Hematopoietic multipotent progenitor cell treated with erythropoietin and hydrocortisone succinate and interleukin-3 and kit ligand, for 6 days (in vitro differentiated cells): ENCODE results near the gene BYSL.
"Not testable (repeated sequence)": the region's sequence is repeated elsewhere in the genome, so short reads cannot be mapped to it uniquely, and the experiment has no call there.

ENCODE experiments used
- DNase-seq: peaks from one replicate; pipeline ENCODE4 v3.0.0-alpha.2; 2015

Gene BYSL

GRCh38 chr6:41917528-41917927, 3.8 kb upstream of the BYSL start:
- DNase-seq: peak; percentile 40

GRCh38 chr6:41921712-41921998, 356 bp downstream of the BYSL start:
- no peak for DNase-seq

DNA sequence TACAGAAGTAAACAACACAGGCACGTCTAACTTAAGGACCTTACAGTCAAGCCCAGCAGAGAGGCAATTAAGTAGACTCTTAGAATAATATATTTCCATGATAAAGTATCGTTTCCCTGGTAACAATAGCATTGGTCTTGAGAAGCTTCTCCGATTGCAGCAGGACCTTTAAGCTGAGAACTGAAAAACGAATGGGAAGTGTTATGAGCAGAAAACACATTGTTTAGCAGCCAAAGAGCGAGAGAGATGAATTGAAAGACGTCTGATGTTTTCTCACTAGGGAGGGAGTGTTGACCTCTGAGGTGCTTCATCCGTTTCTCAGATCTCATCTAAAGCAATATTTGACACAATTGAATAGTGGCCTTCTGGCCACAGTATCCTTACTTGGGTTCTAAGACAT, 855 bp downstream of the BYSL start:
- no peak for DNase-seq

DNA sequence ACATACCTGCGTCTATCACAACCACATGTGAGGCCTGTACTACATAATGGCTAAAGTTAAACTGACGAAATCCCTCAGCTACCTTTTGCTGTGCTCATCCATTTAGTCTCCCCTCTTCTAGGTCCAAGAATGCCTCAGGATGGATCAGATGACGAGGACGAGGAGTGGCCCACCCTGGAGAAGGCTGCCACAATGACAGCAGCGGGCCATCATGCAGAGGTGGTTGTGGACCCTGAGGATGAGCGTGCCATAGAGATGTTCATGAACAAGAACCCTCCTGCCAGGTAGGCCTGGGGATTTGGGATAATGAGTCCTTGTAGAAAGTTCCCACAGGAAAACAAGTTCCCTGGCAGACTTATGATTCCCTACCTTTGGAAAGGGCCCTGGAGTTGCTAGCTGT, 6.0 kb downstream of the BYSL start:
- DNase-seq: no peak

DNA sequence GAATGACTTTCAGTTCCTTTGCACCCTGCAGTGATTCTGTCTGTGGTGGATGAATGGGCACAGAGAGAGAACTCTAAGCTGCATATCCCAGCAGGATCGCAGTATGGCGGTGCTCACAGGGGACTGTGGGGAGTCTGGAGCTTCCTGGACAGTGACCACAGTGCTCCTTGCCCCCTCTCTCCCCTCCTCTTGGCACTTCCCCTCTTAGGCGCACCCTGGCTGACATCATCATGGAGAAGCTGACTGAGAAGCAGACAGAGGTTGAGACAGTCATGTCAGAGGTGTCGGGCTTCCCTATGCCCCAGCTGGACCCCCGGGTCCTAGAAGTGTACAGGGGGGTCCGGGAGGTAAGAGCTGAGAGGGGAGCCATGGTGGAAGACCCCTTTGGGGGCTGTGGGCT, 8.6 kb downstream of the BYSL start:
- DNase-seq: no peak

GRCh38 chr6:41931792-41932191, 10.5 kb downstream of the BYSL start:
- DNase-seq: no peak

GRCh38 chr6:41932378-41932777, 11.1 kb downstream of the BYSL start:
- no peak for DNase-seq

DNA sequence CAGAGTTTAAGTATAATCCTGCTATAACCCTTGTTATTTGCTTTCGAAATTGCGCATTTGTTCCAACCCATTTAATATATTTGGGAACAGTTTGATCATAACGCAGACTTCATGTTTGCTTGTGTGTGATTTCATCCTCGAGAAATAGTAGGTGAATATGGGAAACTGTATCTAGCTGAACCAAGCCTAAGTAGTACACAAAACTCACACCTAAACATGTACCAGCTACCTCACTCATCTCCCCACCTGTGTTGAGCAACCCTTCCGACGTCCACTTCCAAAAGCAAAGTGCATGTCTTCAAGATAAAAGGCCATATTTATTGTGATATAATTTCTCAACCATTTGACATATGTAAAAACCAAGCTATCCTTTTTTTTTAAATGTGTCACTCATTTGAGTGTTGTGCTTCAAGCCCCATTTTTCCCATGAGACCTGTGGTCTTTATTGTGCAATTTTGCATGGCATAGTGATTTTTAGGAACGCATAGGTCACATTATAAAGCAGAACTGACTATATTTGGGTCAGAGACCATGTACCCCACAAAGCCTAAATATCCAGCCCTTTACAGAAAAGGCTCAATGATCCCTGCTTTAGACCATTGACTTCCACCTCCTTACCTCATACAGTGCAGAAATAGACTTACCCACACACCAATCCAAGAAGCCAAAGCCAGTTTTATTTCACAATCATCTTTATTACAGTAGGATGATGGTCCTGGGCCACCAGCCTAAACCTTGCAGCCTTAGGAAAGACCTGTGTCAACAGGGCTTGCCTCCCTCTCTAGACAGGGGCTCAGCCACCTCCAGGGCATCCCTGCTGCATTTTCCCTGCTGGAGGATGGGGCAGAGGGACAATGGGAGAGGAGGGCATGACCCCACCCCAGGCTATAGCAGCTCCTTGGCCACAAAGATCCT, 13.2 kb downstream of the BYSL start:
- no peak for DNase-seq

GRCh38 chr6:41935193-41935574, 13.9 kb downstream of the BYSL start:
- peak; percentile 49 for DNase-seq

- no peak for DNase-seq
These were observed 14.4 kb downstream of the BYSL start for GRCh38 chr6:41935685-41936072.

DNA sequence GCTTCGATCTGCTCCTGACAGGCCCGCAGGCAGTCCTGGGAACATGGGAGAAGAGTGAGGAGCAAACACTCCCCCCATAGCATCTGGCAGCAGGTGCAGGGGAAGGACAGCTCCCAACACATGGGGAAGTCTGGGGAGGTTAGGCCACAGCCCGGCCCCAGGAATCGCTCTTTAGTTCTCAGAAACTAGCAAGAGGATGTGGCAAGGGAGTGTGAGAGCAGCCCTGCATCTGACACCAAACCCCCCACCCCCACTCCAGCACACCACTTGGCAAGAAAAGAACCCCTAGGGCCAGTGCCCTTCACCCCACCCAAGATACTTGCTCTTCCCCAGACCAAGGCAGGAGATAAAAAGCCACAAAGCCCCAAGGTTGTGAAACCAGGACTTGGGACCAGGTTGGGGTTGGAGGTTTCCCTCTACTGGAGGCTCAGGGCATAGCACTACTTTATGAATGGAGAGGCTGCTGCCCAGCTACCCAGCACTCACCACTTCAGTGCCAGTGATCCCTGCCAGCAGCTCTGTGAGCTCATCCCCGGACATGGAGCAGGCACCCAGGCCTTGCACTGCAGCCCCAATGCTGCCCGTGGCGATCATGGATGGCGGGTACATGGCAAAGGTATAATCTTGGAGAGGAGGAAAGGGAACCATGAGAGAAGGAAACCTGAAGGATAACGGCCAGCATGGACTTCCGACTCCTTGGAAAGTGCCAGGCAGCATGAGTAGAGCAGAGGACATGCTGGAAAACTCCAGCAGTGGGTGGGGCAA, 15.0 kb downstream of the BYSL start:
- DNase-seq: peak; percentile 99

GRCh38 chr6:41937472-41937860, 16.2 kb downstream of the BYSL start:
- DNase-seq: no peak

DNA sequence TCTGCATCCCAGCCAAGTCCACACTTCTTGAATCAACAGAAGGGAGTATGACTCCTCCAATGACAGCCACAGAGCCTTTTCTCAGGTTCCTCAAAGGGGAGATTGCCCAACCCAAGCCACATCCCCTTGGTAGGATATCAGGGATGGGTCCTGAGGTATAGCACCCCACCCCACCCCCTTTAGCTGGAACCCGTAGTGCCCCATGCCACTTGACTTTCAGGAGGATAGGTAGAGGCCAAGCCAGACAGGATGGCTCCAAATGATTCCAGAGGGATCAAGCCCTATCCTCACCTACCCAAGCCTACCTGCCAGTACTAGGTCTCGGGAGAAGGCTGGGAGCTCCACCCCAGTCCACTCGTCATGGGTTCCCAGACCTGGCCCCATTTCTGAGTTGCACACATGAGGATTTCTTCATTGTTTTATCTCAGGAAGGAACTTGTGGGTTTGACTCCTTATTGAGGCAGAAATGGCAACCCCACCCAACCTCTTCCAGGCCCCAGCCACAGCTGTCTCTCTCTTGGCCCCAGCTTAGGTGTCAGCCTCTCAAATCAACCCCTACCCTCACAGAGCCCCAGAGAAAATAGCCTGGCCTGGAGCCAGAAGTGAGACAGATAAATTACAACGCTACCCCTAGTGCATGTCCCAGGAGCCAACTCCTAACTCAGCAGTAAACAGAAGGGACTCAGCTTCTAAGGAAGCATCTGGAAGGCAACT, 16.7 kb downstream of the BYSL start:
- DNase-seq: peak; percentile 99

GRCh38 chr6:41938590-41939175, 17.4 kb downstream of the BYSL start:
- DNase-seq: no peak

DNA sequence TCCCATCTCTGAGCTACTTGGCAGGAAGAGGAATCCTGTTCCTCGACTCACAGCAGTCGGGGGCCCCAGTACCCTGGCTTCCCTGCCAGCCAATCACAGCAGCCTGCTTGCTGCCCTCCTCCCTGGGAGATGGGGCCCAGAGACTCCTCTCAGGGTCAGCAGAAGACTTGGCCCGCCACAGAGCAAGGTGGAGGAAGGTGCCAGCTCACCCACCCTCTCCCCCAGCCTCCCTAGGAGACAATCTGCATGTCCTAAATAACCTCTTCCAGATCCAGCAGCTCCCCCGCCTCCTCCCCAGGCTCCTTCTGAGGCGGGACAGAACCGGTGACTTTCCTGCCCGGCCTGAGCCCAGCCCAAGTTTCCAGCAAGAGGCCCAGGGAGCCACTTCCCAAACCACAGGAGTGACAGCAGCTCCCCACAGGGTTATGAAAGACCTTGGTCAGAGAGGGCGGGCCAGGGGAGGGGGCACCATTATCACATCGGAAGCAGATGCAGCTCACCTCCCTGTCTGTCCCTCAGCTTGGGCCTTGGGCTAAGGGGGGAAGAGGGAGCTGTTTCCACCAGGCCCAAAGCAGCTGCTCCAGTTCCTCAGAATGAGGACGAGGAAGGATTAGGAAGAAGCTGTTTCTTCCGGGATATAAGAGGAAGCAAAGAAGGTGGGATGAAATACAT, 18.0 kb downstream of the BYSL start:
- DNase-seq: peak; percentile 92

DNA sequence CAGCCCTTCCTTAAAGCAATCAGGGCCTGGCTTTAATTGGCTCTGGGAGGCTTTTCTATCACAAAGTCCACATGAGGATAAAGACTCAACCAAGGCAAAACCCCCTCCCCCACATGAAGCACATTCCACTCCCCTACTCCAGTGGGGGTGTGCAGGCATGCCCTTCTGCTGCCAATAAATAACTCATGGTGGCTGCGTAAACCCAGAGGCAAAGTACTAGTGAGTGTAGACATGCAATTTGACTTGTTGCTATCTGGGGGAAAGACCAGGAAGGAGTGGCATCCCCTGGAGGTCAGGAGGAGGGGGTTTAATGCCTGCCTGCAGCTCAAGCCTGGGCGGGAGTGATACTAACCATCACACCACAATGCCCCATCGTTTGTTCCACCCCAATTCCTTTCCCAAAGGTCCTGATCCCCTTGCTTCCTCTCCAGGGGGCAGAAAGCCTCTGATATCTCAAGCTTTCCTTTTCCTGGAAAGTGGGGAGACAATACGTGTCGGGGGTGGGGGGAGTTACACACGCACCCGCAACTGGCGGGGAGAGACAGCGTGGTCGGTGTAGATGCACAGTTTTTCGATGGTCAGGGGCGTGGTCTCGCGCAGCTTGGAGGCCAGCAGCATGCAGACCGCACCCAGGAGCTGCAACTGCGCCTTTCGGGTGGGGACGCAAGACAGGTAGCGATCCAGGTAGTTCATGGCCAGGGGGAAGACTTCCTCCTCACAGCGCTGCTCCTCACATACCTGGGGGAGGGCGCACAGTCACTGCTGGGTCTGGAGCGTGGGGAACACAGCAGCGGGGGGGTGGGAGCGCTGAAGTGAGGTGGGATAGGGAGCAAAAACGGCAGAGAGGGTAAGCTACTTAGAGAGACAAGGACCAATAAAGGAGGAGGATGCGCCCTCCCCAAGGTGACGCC, 18.8 kb downstream of the BYSL start:
- peak; percentile 76 for DNase-seq

DNA sequence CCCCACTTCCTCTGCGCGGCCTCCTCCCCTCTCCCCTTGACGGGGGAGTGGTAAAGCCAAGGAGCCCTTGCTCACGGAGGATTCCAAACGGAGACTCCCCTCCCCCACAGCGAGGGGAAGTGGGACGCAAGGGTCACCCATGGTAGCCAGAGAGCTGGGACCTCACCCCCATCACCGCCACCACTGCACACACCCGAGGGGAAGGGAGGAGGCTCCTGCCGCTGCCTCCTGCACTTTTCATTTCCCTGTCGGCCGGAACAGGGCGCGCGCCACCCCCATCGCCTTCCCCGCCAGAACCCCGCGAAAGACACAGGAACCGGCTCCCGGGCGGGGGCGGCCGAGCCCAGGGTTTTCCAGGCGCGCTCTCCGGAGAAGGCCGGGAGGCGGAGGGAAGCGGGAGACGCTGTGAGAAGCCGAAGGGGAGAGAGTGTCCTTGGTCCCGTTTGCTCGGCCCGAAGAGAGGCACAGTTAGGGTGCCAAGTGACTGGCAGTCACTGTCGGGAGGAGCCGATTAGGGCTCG, 19.5 kb downstream of the BYSL start:
- DNase-seq: peak; percentile 77

GRCh38 chr6:41941280-41942066, 20.2 kb downstream of the BYSL start, which contains the start of gene CCND3:
Gene CCND3, minus strand, starts transcription at chr6:41941808. Its CDS starts 159 bp downstream, at chr6:41941649.
- peak; percentile 97 for DNase-seq

- DNase-seq: no peak
These were observed 21.0 kb downstream of the BYSL start for GRCh38 chr6:41942067-41942851.

GRCh38 chr6:41942882-41943281, 21.6 kb downstream of the BYSL start:
- not testable (repeated sequence) for DNase-seq
